GM19463 (cell line): Measurements from ENCODE around the gene TCP11L2.

Experiments used
- ATAC-seq: cut with Tn5 transposase; IDR thresholded peaks from one replicate; pipeline ENCODE4 v1.9.1; 2021; ENCODE audit warnings: mild to moderate bottlenecking, moderate library complexity; ENCODE audit not compliant: unreplicated experiment

The TCP11L2 gene

DNA sequence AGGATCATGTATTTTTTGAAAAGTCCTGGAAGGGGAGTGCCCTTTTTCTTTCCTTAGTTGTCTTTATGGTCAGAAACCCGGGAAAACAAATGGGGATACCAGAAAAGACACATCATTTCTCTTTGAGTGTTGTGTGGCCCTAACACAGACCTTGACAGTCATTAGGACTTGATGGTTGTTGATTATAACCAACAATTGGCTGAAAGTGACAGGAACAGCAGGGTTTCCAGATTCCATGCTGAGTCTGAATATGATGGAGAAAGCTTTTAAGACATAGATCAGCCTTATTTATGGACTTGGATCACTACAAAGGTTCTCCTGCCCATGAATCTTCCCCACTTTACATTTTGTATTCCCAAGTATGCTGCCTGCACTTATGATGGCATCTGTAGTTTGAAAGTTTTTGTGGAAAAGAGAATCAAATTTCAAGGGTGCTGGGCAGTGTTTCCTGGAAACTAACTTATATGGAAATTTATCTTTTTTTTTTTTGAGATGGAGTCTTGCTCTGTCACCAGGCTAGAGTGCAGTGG, 85.4 kb downstream of the TCP11L2 start:
- ATAC-seq = no peak

DNA sequence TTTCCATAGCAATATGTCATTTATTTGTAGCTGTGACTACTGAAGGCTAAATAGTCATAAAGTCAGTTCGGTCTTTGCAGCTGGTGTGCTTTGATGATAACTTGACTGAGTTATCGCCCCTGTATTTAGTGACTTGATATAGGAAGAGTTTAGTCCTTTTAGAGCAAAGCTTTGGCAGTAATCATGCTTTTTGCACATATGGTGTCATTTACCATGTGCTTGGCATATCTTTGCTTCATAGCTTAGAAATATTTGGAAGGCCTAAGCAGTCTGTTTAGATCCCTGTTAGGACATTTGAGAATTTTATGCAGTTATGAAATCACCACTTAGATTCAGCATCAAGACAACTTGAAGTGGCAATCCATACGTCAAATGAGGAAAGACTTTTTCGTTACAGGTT, 86.6 kb downstream of the TCP11L2 start:
- ATAC-seq = no peak

DNA sequence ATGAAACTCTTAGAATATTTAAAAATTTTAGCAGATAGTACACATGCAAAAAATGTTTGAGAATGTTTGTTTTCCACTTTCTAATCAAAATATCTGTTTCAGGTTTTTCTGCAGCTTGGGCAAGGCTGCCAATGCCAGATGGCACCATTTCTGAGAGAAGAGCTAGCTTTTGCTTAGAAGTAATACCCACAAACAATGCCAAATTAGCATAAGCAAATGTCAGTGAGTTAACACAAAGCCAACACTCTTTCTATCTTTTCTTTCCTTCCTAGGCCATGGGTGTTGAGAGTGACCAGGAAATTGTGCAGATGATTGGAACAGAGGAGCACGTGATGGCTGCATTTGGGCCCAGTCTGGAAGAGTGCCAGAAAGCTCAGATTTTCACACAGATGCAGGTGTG, 90.2 kb downstream of the TCP11L2 start:
- ATAC-seq = no peak
